GM12801 (cell line): ENCODE results near the gene DLX2.

Experiments used
- CTCF ChIP-seq: IDR thresholded peaks from one replicate; pipeline ENCODE4 v1.5.1; 2011; ENCODE audit warnings: control low read depth; ENCODE audit not compliant: insufficient read length; ENCODE audit errors: extremely low read depth

DLX2 gene

GRCh38 chr2:172102391-172103359 is at the start of gene DLX2:
Gene DLX2, minus strand, starts transcription at chr2:172102900. Its CDS starts 362 bp downstream, at chr2:172102538.
- TF ChIP-seq CTCF = no peak

GRCh38 chr2:172147944-172148650 is 45.4 kb upstream of the DLX2 start:
- TF ChIP-seq CTCF = no peak

- TF ChIP-seq CTCF = no peak
Measured at GRCh38 chr2:172143817-172144216, 41.1 kb upstream of the DLX2 start.

- no peak for TF ChIP-seq CTCF
Measured at GRCh38 chr2:172137943-172138342, 35.2 kb upstream of the DLX2 start.

- no peak for TF ChIP-seq CTCF
Measured at GRCh38 chr2:172137109-172137508, 34.4 kb upstream of the DLX2 start.

- TF ChIP-seq CTCF = no peak
Measured at GRCh38 chr2:172135446-172135845, 32.7 kb upstream of the DLX2 start.

- no peak for TF ChIP-seq CTCF
Measured at GRCh38 chr2:172134270-172134669, 31.6 kb upstream of the DLX2 start.
